ENCODE data around the gene AK1. TPM values are rescaled to one million over a fixed set of nuclear protein-coding genes. Genes with fewer than 3 reads are reported as not detected.

Gene AK1
- total RNA-seq, 1 experiment from 2014 or later = 31.6 TPM

DNA sequence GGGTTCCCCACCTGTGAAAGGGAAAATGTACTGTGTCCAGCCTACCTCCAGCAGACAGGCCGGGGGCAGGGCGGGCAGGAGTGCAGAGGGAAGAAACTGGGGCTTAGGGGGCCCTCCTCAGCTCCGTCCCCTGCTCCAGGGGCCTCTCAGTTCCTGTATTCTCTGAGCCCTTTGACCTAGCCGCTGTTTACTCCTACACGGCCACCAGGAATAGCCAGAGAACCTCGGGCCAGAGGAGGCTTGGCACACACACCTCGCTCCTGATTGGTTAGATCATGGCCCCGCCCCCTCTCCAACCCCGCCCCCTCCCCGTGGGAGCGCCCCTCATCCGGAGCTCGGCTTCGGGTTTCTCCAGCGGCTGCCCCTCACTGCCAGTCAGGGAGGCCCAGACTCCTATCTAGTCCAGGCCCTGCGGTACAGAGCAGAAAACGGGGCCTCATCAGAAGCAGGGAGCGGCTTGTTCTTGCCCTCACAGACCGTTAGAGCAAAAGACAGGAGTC lies 19.8 kb upstream of the AK1 start:
- H3K79me2 ChIP-seq (ENCODE audit: insufficient read depth, low read length) = no peaks in the 10 kb centered on the region
- peak overlapping the region in 2 of 3 experiments; percentile 55 to 90; a peak in 2 of 7 replicates for H3K27ac Mint-ChIP-seq
- no peak overlapping the region for H2BK12ac ChIP-seq (ENCODE audit: insufficient read length, low read depth, low read length)
- no CpG with 5 or more reads among the region's 19 CpGs for WGBS (ENCODE audit: extremely low coverage, insufficient read length, low lambda C conversion rate)
- H3K4me2 ChIP-seq (ENCODE audit: insufficient read depth, insufficient read length, low read length) = no peak overlapping the region
- no peaks in the 10 kb centered on the region for H4K20me1 ChIP-seq (ENCODE audit: control insufficient read depth, insufficient read depth, insufficient read length)
- no peaks in the 10 kb centered on the region for H3K79me1 ChIP-seq (ENCODE audit: insufficient read depth, low read depth, low read length, poor library complexity, severe bottlenecking)
- H3K9me3 ChIP-seq (ENCODE audit: control insufficient read depth, low read depth, low read length) = no peaks in the 10 kb centered on the region
- no peak overlapping the region for H3K23ac ChIP-seq (ENCODE audit: insufficient read length, low read depth, low read length)
- no peak overlapping the region for H2AK5ac ChIP-seq (ENCODE audit: insufficient read length, low read length)
- H3T11ph ChIP-seq (ENCODE audit: low read length) = no peak overlapping the region
- H3K4me3 Mint-ChIP-seq = peak overlapping the region; percentile 24 to 63; a peak in 2 of 5 replicates
- peak; percentile 96 for DNase-seq
- H3K23me2 ChIP-seq (ENCODE audit: insufficient read length, low read depth, low read length, poor library complexity, severe bottlenecking) = peaks cover 4% of the 10 kb centered on the region
- H4K8ac ChIP-seq (replicated peaks; ENCODE audit: insufficient read length, low read depth, low read length) = no peak overlapping the region
- H3K4me1 Mint-ChIP-seq = peaks cover 10 to 27% of the 10 kb centered on the region in 2 experiments
- H4K5ac ChIP-seq (ENCODE audit: insufficient read length, low read depth, low read length) = no peak overlapping the region
- H3K9me3 Mint-ChIP-seq = peaks cover 9% of the 10 kb centered on the region in 2 experiments; a peak in 3 of 5 replicates
- H3K9ac ChIP-seq (ENCODE audit: extremely low read depth, insufficient read length, low read length) = no peak overlapping the region
- H3K14ac ChIP-seq (ENCODE audit: insufficient read depth, low read length) = no peak overlapping the region; the same call in 1 of the 2 replicates
- H2BK15ac ChIP-seq (ENCODE audit: low read depth, low read length) = no peak overlapping the region
- peaks cover 38 to 46% (median 42%) of the 10 kb centered on the region in 3 experiments for H3K36me3 Mint-ChIP-seq (ENCODE audit: insufficient read depth in 1 of 3, low read depth in 3 of 3)
- no peak overlapping the region for H2BK20ac ChIP-seq (ENCODE audit: low read depth, low read length, poor library complexity, severe bottlenecking)
- TF ChIP-seq, protein P1, sequence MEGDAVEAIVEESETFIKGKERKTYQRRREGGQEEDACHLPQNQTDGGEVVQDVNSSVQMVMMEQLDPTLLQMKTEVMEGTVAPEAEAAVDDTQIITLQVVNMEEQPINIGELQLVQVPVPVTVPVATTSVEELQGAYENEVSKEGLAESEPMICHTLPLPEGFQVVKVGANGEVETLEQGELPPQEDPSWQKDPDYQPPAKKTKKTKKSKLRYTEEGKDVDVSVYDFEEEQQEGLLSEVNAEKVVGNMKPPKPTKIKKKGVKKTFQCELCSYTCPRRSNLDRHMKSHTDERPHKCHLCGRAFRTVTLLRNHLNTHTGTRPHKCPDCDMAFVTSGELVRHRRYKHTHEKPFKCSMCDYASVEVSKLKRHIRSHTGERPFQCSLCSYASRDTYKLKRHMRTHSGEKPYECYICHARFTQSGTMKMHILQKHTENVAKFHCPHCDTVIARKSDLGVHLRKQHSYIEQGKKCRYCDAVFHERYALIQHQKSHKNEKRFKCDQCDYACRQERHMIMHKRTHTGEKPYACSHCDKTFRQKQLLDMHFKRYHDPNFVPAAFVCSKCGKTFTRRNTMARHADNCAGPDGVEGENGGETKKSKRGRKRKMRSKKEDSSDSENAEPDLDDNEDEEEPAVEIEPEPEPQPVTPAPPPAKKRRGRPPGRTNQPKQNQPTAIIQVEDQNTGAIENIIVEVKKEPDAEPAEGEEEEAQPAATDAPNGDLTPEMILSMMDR (conservative IDR thresholded peaks at IDR 0.05) = no peak
- no peak overlapping the region for H3K27ac ChIP-seq (ENCODE audit: insufficient read length, low read depth, low read length)
- H2AFZ ChIP-seq (ENCODE audit: low read length) = no peak overlapping the region
- no peak overlapping the region for H2BK120ac ChIP-seq (ENCODE audit: low read depth, low read length, poor library complexity, severe bottlenecking)
- no peaks in the 10 kb centered on the region for H3K27me3 Mint-ChIP-seq (ENCODE audit: low read depth)
- H4K91ac ChIP-seq (ENCODE audit: insufficient read length, low read depth, low read length) = no peak overlapping the region
- H3K56ac ChIP-seq (ENCODE audit: insufficient read length, low read depth, low read length) = no peak overlapping the region
- H3K4ac ChIP-seq (ENCODE audit: low read depth, low read length) = no peak overlapping the region
- peaks cover 3% of the 10 kb centered on the region; the same call in 1 of the 2 replicates for H3K4me1 ChIP-seq (ENCODE audit: insufficient read depth, low read length)
- no peak overlapping the region for H3K18ac ChIP-seq (ENCODE audit: insufficient read length, low read depth, low read length)
- no peaks in the 10 kb centered on the region for H3K27me3 ChIP-seq (ENCODE audit: insufficient read depth, low read length)
- no peak overlapping the region for H2BK5ac ChIP-seq (ENCODE audit: insufficient read length, low read length)

Measured in H9 (cell line).